GM21381 (cell line): Measurements from ENCODE around the gene EGFLAM.

Experiments used
- ATAC-seq: cut with Tn5 transposase; IDR thresholded peaks from one replicate; pipeline ENCODE4 v1.9.1; 2021; ENCODE audit warnings: mild to moderate bottlenecking, moderate library complexity; ENCODE audit not compliant: unreplicated experiment

The EGFLAM gene

GRCh38 chr5:38467353-38468040 is 209.1 kb downstream of the EGFLAM start:
- ATAC-seq: no peak

GRCh38 chr5:38468202-38468673 is 209.9 kb downstream of the EGFLAM start:
- no peak for ATAC-seq

GRCh38 chr5:38468978-38469706 is 210.8 kb downstream of the EGFLAM start:
- no peak for ATAC-seq

GRCh38 chr5:38469707-38470267 is 211.4 kb downstream of the EGFLAM start:
- no peak for ATAC-seq

GRCh38 chr5:38471709-38472108 is 213.3 kb downstream of the EGFLAM start:
- ATAC-seq: no peak

GRCh38 chr5:38472541-38472940 is 214.2 kb downstream of the EGFLAM start:
- no peak for ATAC-seq

GRCh38 chr5:38473008-38473407 is 214.6 kb downstream of the EGFLAM start:
- ATAC-seq: no peak

GRCh38 chr5:38478166-38478565 is 219.8 kb downstream of the EGFLAM start:
- no peak for ATAC-seq

GRCh38 chr5:38478878-38479277 is 220.5 kb downstream of the EGFLAM start:
- ATAC-seq: no peak

- no peak for ATAC-seq
Measured at GRCh38 chr5:38479315-38479904, 221.1 kb downstream of the EGFLAM start.

- no peak for ATAC-seq
Measured at GRCh38 chr5:38483805-38484398, 225.5 kb downstream of the EGFLAM start.

- ATAC-seq: no peak
Measured at GRCh38 chr5:38494175-38494574, 235.8 kb downstream of the EGFLAM start.

GRCh38 chr5:38494763-38495162 is 236.4 kb downstream of the EGFLAM start:
- ATAC-seq: no peak

GRCh38 chr5:38497946-38498345 is 239.6 kb downstream of the EGFLAM start:
- ATAC-seq: no peak

- ATAC-seq: no peak
Measured at GRCh38 chr5:38500573-38501260, 242.4 kb downstream of the EGFLAM start.

GRCh38 chr5:38506302-38506701 is 247.9 kb downstream of the EGFLAM start:
- no peak for ATAC-seq

- ATAC-seq: no peak
Measured at GRCh38 chr5:38509185-38509584, 250.8 kb downstream of the EGFLAM start.
